Neural cell (in vitro differentiated cells): ENCODE results near the gene SIX1. TPM values are rescaled to one million over a fixed set of nuclear protein-coding genes. Genes with fewer than 3 reads are reported as not detected.

ENCODE experiments used
- H2AFZ ChIP-seq: fragments of 200-600, 300-800 bp; sonication (generic), shearing (Covaris generic); 2 replicates; pipeline ENCODE4 v1.6.0; 2014; ENCODE audit warnings: low read depth, mild to moderate bottlenecking, antibody characterized with exemption, low read length, moderate library complexity
- H3F3A ChIP-seq: fragments of 200-600 bp; shearing (Covaris generic); 2 replicates; pipeline ENCODE4 v1.6.1; 2016; ENCODE audit warnings: mild to moderate bottlenecking, moderate library complexity, mixed read lengths, antibody characterized with exemption, low read length; ENCODE audit not compliant: insufficient read depth, poor library complexity, severe bottlenecking
- H3K27ac ChIP-seq: fragments of 200-600, 300-800 bp; sonication (generic), shearing (Covaris generic); 2 replicates; pipeline ENCODE4 v1.5.1; 2014; ENCODE audit warnings: mild to moderate bottlenecking, low read length, moderate library complexity
- H3K27me3 ChIP-seq: fragments of 300-800, 200-600 bp; sonication (generic), shearing (Covaris generic); 2 replicates; pipeline ENCODE4 v1.6.0; 2014; ENCODE audit warnings: mild to moderate bottlenecking, low read depth, low read length, moderate library complexity; ENCODE audit not compliant: insufficient read depth
- H3K36me3 ChIP-seq: fragments of 300-800, 200-600 bp; sonication (generic), shearing (Covaris generic); 2 replicates; pipeline ENCODE4 v1.5.1; 2014; ENCODE audit warnings: mild to moderate bottlenecking, antibody characterized with exemption, low read length, moderate library complexity; ENCODE audit not compliant: insufficient read depth
- H3K4me2 ChIP-seq: fragments of 300-800, 200-600 bp; sonication (generic), shearing (Covaris generic); 2 replicates; pipeline ENCODE4 v1.6.0; 2014; ENCODE audit warnings: mild to moderate bottlenecking, low read length
- H3K4me3 ChIP-seq: fragments of 300-800, 200-600 bp; sonication (generic), shearing (Covaris generic); 2 replicates; pipeline ENCODE4 v1.5.1; 2014; ENCODE audit warnings: mild to moderate bottlenecking, low read length, moderate library complexity
- H3K79me2 ChIP-seq: fragments of 200-600 bp; shearing (Covaris generic); replicated peaks from 2 replicates; pipeline ENCODE4 v1.6.0; 2014; ENCODE audit warnings: mild to moderate bottlenecking, low read length, moderate library complexity; ENCODE audit not compliant: insufficient read depth
- H3K9ac ChIP-seq: fragments of 300-800, 200-600 bp; sonication (generic), shearing (Covaris generic); 2 replicates; pipeline ENCODE4 v1.6.1; 2016; ENCODE audit warnings: mild to moderate bottlenecking, low read length, mixed read lengths
- H3K9me2 ChIP-seq: fragments of 200-600 bp; shearing (Covaris generic); 2 replicates; pipeline ENCODE4 v1.6.1; 2016; ENCODE audit warnings: mild to moderate bottlenecking, low read length, mixed read lengths; ENCODE audit not compliant: insufficient read depth
- H3K9me3 ChIP-seq: fragments of 200-600, 300-800 bp; sonication (generic), shearing (Covaris generic); 2 replicates; pipeline ENCODE4 v1.6.1; 2016; ENCODE audit warnings: mild to moderate bottlenecking, mixed run types, low read length, moderate library complexity, mixed read lengths
- H4K20me1 ChIP-seq: fragments of 200-600 bp; shearing (Covaris generic); 2 replicates; pipeline ENCODE4 v1.6.1; 2016; ENCODE audit warnings: mild to moderate bottlenecking, mixed run types; ENCODE audit not compliant: insufficient read depth
- EP300 ChIP-seq: fragments of 450-650 bp; conservative IDR thresholded peaks from 2 replicates; pipeline ENCODE4 v1.6.1; 2014; ENCODE audit warnings: antibody characterized with exemption, mild to moderate bottlenecking, moderate library complexity; ENCODE audit not compliant: poor library complexity, severe bottlenecking
- EZH2 ChIP-seq: fragments of 200-600, 300-800 bp; shearing (Covaris generic), sonication (generic); IDR thresholded peaks from 2 replicates; pipeline ENCODE4 v1.6.1; 2014; ENCODE audit warnings: antibody characterized with exemption, low read length, borderline replicate concordance, mild to moderate bottlenecking; ENCODE audit not compliant: insufficient read depth, poor library complexity, severe bottlenecking
- MXI1 ChIP-seq: fragments of 450-650 bp; conservative IDR thresholded peaks from 2 replicates; pipeline ENCODE4 v1.6.1; 2014; ENCODE audit warnings: antibody characterized with exemption, mild to moderate bottlenecking; ENCODE audit not compliant: poor library complexity, severe bottlenecking
- POLR2AphosphoS5 ChIP-seq: IDR thresholded peaks from 2 replicates; pipeline ENCODE4 v1.6.1; 2012
- RAD21 ChIP-seq: fragments of 450-650 bp; conservative IDR thresholded peaks from 2 replicates; pipeline ENCODE4 v1.6.1; 2014; ENCODE audit warnings: antibody characterized with exemption, mild to moderate bottlenecking, moderate library complexity
- SMC3 ChIP-seq: fragments of 450-650 bp; conservative IDR thresholded peaks from 2 replicates; pipeline ENCODE4 v1.6.1; 2014; ENCODE audit warnings: antibody characterized with exemption, mild to moderate bottlenecking, moderate library complexity; ENCODE audit not compliant: poor library complexity
- TAF1 ChIP-seq: IDR thresholded peaks from 2 replicates; pipeline ENCODE4 v1.6.1; 2012; ENCODE audit warnings: low read depth
- polyA plus RNA-seq: library from polyadenylated mRNA; depleted of rRNA; stranded (reverse); fragments of >200 nt; gene quantifications from 2 replicates; pipeline ENCODE4 v1.2.3, GENCODE V29; 2014
- TF ChIP-seq, protein P1 (sequence below): fragments of 450-650 bp; IDR thresholded peaks from 2 replicates; pipeline ENCODE4 v1.5.1; 2014; ENCODE audit warnings: antibody characterized with exemption, mild to moderate bottlenecking, moderate library complexity; ENCODE audit not compliant: poor library complexity, severe bottlenecking
- TF ChIP-seq, protein P2 (sequence below): IDR thresholded peaks from 2 replicates; pipeline ENCODE4 v1.6.1; 2012; ENCODE audit warnings: borderline replicate concordance

The SIX1 gene
- polyA plus RNA-seq, 1 donor from 2014 or later: not detected

DNA sequence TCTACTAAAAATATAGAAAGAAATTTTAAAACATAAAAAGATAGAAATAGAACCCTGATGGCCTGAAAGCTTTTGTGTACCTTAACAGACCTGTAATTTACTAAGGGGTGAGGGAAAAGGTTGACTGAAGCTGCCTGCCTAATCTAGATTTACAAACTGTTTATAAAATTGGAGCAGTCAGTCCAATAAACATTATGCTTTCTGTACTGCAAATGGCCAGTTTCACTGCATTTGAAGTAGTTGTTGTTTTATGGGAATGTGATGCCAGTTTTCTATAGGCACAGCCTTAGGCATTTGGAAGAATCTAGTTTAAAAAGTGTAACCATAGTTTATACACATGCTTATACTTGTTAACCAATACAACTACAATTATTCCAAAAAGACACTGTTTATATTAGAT lies 19.1 kb downstream of the SIX1 start:
- Histone ChIP-seq H3K9me2 (no peaks in the 10 kb centered on the region), H3K4me3 (no peak overlapping the region), H3K36me3 (no peaks in the 10 kb centered on the region), H3K27ac (no peak overlapping the region), H3K79me2 (no peaks in the 10 kb centered on the region), H3K4me2 (no peak overlapping the region), H3F3A (no peaks in the 10 kb centered on the region), H3K27me3 (peaks cover 9% of the 10 kb centered on the region), H3K9me3 (no peaks in the 10 kb centered on the region), H3K9ac (no peak overlapping the region), H2AFZ (no peak overlapping the region), H4K20me1 (no peaks in the 10 kb centered on the region)
- TF ChIP-seq EP300 (no peak), POLR2AphosphoS5 (no peak), SMC3 (no peak), EZH2 (no peak), TAF1 (no peak), RAD21 (no peak), MXI1 (no peak)
- TF ChIP-seq, protein P1, sequence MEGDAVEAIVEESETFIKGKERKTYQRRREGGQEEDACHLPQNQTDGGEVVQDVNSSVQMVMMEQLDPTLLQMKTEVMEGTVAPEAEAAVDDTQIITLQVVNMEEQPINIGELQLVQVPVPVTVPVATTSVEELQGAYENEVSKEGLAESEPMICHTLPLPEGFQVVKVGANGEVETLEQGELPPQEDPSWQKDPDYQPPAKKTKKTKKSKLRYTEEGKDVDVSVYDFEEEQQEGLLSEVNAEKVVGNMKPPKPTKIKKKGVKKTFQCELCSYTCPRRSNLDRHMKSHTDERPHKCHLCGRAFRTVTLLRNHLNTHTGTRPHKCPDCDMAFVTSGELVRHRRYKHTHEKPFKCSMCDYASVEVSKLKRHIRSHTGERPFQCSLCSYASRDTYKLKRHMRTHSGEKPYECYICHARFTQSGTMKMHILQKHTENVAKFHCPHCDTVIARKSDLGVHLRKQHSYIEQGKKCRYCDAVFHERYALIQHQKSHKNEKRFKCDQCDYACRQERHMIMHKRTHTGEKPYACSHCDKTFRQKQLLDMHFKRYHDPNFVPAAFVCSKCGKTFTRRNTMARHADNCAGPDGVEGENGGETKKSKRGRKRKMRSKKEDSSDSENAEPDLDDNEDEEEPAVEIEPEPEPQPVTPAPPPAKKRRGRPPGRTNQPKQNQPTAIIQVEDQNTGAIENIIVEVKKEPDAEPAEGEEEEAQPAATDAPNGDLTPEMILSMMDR: no peak
- TF ChIP-seq, protein P2, sequence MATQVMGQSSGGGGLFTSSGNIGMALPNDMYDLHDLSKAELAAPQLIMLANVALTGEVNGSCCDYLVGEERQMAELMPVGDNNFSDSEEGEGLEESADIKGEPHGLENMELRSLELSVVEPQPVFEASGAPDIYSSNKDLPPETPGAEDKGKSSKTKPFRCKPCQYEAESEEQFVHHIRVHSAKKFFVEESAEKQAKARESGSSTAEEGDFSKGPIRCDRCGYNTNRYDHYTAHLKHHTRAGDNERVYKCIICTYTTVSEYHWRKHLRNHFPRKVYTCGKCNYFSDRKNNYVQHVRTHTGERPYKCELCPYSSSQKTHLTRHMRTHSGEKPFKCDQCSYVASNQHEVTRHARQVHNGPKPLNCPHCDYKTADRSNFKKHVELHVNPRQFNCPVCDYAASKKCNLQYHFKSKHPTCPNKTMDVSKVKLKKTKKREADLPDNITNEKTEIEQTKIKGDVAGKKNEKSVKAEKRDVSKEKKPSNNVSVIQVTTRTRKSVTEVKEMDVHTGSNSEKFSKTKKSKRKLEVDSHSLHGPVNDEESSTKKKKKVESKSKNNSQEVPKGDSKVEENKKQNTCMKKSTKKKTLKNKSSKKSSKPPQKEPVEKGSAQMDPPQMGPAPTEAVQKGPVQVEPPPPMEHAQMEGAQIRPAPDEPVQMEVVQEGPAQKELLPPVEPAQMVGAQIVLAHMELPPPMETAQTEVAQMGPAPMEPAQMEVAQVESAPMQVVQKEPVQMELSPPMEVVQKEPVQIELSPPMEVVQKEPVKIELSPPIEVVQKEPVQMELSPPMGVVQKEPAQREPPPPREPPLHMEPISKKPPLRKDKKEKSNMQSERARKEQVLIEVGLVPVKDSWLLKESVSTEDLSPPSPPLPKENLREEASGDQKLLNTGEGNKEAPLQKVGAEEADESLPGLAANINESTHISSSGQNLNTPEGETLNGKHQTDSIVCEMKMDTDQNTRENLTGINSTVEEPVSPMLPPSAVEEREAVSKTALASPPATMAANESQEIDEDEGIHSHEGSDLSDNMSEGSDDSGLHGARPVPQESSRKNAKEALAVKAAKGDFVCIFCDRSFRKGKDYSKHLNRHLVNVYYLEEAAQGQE: no peak

DNA sequence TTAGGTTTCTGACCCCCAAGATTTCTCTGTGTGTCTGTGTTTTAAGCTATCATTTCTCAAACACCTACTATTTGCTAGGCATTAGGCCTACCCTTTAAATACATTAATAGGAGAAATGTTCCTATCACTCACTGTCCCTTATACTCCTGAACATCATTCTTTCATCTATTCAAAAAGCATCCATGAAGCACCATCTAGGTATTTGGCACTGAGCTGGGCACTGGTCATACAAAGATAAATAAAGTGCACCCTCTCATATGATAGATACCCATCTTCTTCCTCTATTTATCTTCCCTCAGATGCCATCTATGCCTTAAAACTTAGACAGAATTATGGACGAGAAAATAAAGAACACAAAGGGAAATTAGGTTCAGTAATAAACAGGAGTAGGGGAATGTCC lies 20.4 kb downstream of the SIX1 start:
- Histone ChIP-seq H3K9me2 (no peaks in the 10 kb centered on the region), H3K9ac (no peak overlapping the region), H3K27ac (no peak overlapping the region), H3K9me3 (no peaks in the 10 kb centered on the region), H3K4me3 (no peak overlapping the region), H3K4me2 (no peak overlapping the region), H3F3A (no peaks in the 10 kb centered on the region), H3K27me3 (peaks cover 9% of the 10 kb centered on the region), H3K36me3 (no peaks in the 10 kb centered on the region), H3K79me2 (no peaks in the 10 kb centered on the region), H4K20me1 (no peaks in the 10 kb centered on the region), H2AFZ (no peak overlapping the region)
- TF ChIP-seq EZH2: no peak
- TF ChIP-seq MXI1: no peak
- no peak for TF ChIP-seq RAD21
- TF ChIP-seq, protein P1: no peak
- no peak for TF ChIP-seq EP300
- no peak for TF ChIP-seq SMC3
- TF ChIP-seq POLR2AphosphoS5: no peak
